SK-N-MC (cell line): ENCODE measurements around the gene SETD3.

Experiments used
- DNase-seq: peaks from one replicate; pipeline ENCODE4 v3.0.0-alpha.2; 2011; ENCODE audit warnings: low read depth, low spot score
- H3K27ac ChIP-seq: fragments of 200-600 bp; sonication (generic); 2 replicates; pipeline ENCODE4 v1.5.1; 2016; ENCODE audit warnings: mixed run types
- H3K36me3 ChIP-seq: fragments of 200-600 bp; sonication (generic); 2 replicates; pipeline ENCODE4 v1.6.1; 2017; ENCODE audit warnings: antibody characterized with exemption, low read length, mixed read lengths; ENCODE audit not compliant: insufficient read depth
- H3K4me3 ChIP-seq: fragments of 200-600 bp; sonication (generic); 2 replicates; pipeline ENCODE4 v1.5.1; 2016
- H3K9ac ChIP-seq: fragments of 200-600 bp; sonication (generic); 2 replicates; pipeline ENCODE4 v1.8.0; 2017; ENCODE audit warnings: mixed run types, mixed read lengths; ENCODE audit not compliant: insufficient read length
- H3K9me3 ChIP-seq: fragments of 200-600 bp; sonication (generic); 2 replicates; pipeline ENCODE4 v1.6.1; 2017; ENCODE audit warnings: low read depth, mild to moderate bottlenecking, antibody characterized with exemption, low read length, moderate library complexity, mixed read lengths
- EZH2 ChIP-seq: fragments of 200-600 bp; sonication (generic); IDR thresholded peaks from one replicate; pipeline ENCODE4 v1.6.1; 2017; ENCODE audit warnings: antibody characterized with exemption
- FOXP2 ChIP-seq: optimal IDR thresholded peaks from 2 replicates; pipeline ENCODE3; 2011; ENCODE audit warnings: mild to moderate bottlenecking, moderate library complexity; ENCODE audit not compliant: insufficient read depth; ENCODE audit errors: extremely low read length, control extremely low read depth
- POLR2AphosphoS5 ChIP-seq: IDR thresholded peaks from 2 replicates; pipeline ENCODE4 v1.6.1; 2012; ENCODE audit warnings: mild to moderate bottlenecking, low read depth, low read length, borderline replicate concordance

The SETD3 gene

DNA sequence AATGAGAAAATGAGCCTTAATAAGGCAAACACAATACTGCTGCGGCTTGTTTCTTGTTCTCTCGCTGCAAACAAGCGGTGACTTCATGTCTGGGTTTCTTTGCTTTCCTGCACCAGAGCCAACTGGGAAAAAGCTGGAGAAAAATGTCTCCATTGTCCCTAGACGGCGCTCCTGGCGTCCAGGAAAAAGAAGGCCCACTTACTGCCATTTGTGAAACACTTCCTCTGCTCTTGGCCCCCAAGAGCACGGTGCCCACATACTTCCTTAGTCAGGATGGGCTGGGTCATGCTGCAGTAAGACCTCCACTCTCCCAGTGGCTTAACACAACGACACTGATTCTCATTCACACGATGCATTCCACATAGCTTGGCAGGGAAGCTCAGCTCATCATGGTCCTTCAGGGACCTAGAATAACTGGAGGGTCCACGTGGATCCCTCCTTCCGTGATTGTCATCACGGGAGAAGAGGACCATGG is 122.7 kb downstream of the SETD3 start:
- DNase-seq = no peak
- H3K9ac ChIP-seq = no peak overlapping the region
- TF ChIP-seq FOXP2 (no peak), EZH2 (no peak), POLR2AphosphoS5 (no peak)
- H3K4me3 ChIP-seq = no peak overlapping the region
- H3K27ac ChIP-seq = no peak overlapping the region
- H3K36me3 ChIP-seq = no peaks in the 10 kb centered on the region
- H3K9me3 ChIP-seq = no peaks in the 10 kb centered on the region

DNA sequence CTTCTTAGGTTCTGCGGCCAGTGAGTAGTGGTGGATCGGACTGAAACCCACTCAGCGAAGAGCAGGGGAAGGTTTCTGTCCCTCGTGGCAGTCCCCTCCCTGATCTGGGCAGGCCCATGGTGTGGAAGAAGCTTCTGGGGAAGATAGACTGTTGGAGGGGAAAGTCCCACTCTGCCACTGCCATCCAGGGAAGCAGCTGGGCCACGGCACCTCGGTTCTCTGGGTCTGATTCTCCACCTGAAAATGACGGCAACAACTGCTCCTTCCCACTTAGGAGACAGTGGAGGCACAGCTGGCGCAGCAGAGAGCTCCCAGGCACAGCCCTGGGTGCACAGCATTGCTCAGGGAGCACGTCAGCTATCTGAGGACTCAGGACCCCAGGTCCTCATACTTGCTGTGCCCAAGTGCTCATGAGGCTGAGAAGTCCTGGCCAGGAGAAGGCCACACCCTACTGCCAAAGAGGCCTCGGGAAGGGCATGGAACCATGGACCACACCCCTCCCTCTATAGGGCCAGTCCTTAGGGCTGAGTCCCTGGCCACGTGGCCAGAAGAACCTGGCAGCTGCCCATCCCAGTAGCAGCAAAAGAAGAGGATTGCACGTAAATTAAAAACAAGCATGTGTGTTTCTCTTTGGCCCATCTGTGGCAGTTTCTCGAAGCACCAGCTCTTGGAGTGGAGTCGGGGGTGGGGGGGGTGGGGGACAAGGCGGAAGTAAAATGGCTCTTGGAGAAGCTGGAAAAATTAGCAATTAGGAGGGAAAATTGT is 123.3 kb downstream of the SETD3 start:
- H3K9me3 ChIP-seq = no peaks in the 10 kb centered on the region
- H3K9ac ChIP-seq = no peak overlapping the region
- H3K4me3 ChIP-seq = no peak overlapping the region
- no peak overlapping the region for H3K27ac ChIP-seq
- TF ChIP-seq POLR2AphosphoS5 (no peak), EZH2 (no peak), FOXP2 (no peak)
- no peaks in the 10 kb centered on the region for H3K36me3 ChIP-seq
- DNase-seq = no peak

GRCh38 chr14:99356031-99356608 is 124.5 kb downstream of the SETD3 start:
- H3K36me3 ChIP-seq = no peaks in the 10 kb centered on the region
- TF ChIP-seq EZH2 = no peak
- H3K27ac ChIP-seq = no peak overlapping the region
- H3K9me3 ChIP-seq = no peaks in the 10 kb centered on the region
- H3K4me3 ChIP-seq = no peak overlapping the region
- no peak overlapping the region for H3K9ac ChIP-seq
- DNase-seq = no peak

DNA sequence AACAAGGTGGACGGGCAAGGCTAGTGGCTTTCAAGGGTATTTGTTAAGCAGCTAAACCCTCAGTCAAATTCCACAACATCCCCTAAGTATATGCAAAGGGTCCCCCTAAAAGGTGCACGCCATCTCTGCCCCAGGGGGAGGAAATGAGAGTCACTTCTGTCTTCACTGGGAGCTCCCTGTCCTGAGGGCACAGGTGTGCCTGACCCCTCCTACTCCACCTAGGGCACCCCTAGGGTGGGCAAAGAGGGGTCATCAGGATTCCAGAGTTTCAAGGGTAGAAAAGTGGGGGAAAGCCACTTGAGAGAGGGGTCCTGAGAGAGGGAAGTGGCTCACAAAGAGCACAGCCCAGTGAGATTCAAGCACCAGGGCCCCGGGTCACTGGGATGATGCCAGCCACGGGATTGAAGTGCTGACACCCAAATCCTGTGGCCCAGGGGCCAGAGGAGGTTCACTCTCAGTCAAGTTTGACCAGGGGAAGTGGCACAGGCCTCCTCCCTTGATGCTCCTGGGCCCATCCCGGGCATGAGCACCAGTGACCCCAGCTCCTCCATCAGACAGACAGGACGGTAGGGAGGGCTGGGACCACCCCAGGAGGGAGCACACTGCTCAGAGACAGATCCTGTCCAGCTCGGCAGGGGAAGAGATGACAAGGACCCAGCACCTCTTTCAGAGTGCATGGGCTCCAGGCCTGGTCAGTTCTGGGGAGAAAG is 126.3 kb downstream of the SETD3 start:
- Histone ChIP-seq H3K9ac (no peak overlapping the region), H3K27ac (no peak overlapping the region), H3K9me3 (no peaks in the 10 kb centered on the region), H3K36me3 (no peaks in the 10 kb centered on the region), H3K4me3 (no peak overlapping the region)
- TF ChIP-seq POLR2AphosphoS5 = no peak
- TF ChIP-seq FOXP2 = no peak
- TF ChIP-seq EZH2 = no peak
- no peak for DNase-seq

GRCh38 chr14:99352688-99353280 is 127.9 kb downstream of the SETD3 start:
- no peaks in the 10 kb centered on the region for H3K36me3 ChIP-seq
- H3K4me3 ChIP-seq = no peak overlapping the region
- no peak overlapping the region for H3K9ac ChIP-seq
- no peak for DNase-seq
- TF ChIP-seq EZH2 (no peak), FOXP2 (no peak), POLR2AphosphoS5 (no peak)
- no peak overlapping the region for H3K27ac ChIP-seq
- H3K9me3 ChIP-seq = no peaks in the 10 kb centered on the region

DNA sequence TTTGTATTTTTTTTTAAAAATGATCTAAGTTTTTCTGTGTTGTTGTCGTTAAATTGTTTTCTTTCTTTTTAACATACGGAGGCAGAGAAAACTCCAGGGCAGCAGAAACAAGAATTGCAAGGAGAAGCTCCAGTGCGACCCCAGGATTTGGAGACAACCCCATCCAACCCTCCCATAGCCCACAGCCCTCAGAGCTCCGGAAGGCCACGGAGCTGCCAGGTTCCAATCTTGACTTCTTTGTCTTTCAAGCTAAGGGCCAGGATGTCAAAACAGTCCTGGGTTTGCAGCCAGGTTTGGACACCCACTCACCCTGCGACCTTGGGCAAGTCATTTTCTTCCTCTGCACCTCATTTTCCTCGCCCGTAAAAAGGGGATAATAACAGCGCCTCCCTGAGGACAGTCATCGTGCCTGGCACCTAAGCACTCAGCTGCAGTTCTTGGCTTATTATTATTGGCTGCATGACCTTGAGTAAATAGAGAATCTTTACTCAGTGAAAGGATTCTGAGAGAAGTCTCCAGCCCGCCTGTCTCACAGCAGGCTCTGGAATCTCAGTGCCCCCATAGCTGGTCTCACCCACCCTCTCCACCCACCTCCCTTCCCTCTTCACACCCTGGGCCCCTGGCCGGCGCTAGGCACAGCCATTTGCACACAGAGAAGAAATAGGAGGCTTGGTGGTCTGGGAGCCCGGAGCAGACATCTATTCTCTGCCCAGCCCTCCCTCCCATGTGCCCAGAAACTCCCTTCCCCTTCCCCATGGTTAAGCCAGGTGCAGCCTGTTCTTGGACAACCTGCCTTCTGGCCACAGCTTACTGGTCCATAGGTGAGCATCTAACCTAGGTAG is 129.3 kb downstream of the SETD3 start:
- Histone ChIP-seq H3K4me3 (no peak overlapping the region), H3K9ac (no peak overlapping the region), H3K9me3 (no peaks in the 10 kb centered on the region), H3K27ac (no peak overlapping the region), H3K36me3 (no peaks in the 10 kb centered on the region)
- TF ChIP-seq EZH2 = no peak
- TF ChIP-seq FOXP2 = no peak
- no peak for TF ChIP-seq POLR2AphosphoS5
- DNase-seq = no peak

DNA sequence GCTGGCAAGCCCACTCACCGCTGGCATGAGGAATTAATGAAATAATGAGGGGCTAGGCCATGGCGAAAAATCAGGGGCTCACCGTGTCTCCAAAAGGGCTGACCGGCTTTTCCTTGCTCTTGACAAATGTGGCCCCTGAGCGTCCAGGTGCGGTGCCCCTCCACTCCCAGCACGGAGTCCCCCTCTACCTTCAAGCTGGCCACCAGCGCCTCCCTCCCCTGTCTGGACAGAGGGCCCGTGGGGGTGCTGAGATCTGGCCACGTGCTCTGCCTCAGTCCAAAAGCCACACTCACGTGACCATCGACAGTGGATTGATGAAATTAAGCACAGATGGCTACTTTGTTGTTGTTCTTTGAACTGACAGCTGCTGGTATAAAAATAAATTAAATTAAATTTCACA is 129.9 kb downstream of the SETD3 start:
- no peak overlapping the region for H3K4me3 ChIP-seq
- DNase-seq = no peak
- H3K9ac ChIP-seq = no peak overlapping the region
- no peaks in the 10 kb centered on the region for H3K9me3 ChIP-seq
- H3K27ac ChIP-seq = no peak overlapping the region
- no peak for TF ChIP-seq EZH2
- TF ChIP-seq FOXP2 = no peak
- TF ChIP-seq POLR2AphosphoS5 = no peak
- no peaks in the 10 kb centered on the region for H3K36me3 ChIP-seq

- H3K9me3 ChIP-seq = no peaks in the 10 kb centered on the region
- TF ChIP-seq EZH2 (no peak), POLR2AphosphoS5 (no peak), FOXP2 (no peak)
- no peak overlapping the region for H3K9ac ChIP-seq
- H3K36me3 ChIP-seq = no peaks in the 10 kb centered on the region
- no peak overlapping the region for H3K4me3 ChIP-seq
- H3K27ac ChIP-seq = no peak overlapping the region
- no peak for DNase-seq
Measured at GRCh38 chr14:99349721-99350495, 130.8 kb downstream of the SETD3 start.
